NCI-H2029 treated with DMSO at 0.1 percent for 48 hours (cell line): ENCODE results near the gene TVP23A.
"Not testable (repeated sequence)": the region's sequence is repeated elsewhere in the genome, so short reads cannot be mapped to it uniquely, and the experiment has no call there.

Source experiments
- DNase-seq: peaks from one replicate; lab custom pipeline; 2025; lab: John Stamatoyannopoulos, UW

TVP23A gene

DNA sequence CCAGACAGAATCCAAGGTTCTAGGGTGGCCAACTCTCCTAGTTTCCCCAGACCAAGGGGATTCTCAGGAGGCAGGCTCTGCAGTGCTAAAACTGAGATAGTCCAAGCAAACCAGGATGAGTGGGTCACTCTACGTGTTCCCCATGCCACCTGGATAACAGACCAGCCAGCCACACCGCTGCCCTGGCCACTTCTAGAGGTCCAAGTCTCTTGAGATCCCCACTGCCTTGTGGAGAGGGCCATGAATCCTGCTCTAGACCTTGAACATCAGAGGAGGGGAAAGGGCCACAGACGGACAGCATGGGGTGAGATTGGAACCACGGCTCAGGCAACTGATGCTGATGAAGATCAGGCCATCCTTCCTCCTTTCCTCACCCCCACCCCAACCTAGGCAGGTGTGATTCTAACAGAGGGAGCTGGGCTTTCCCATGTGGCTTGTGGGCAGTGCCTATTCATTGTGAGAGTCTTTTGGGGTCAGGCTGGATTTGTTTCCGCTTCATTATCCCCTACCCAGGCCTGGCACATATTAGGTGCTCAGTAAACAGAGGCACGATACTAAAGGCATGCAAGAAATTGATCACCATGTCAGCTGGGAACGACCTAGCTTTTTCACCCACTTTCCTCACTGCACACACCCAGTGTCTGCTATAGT, 16.8 kb upstream of the TVP23A start:
- no peak for DNase-seq

DNA sequence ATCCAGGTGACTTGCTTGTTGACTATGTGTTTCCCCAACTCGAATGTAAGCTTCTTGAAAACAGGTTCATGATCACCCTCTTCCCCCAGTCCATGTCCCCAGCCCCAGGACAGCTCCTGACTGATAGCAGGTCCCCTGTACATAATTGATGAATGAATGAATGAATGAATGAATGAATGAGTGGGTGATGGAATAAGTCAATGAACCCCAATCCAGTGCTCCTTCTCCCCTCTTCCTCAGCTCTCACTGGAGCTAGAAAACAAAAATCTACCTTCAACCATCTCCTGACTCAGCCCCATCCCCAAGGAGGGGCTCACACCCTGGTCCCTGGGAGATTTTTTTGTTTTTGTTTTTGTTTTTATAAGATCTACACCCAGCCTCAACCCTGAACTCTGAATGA, 16.2 kb upstream of the TVP23A start:
- no peak for DNase-seq

- no peak for DNase-seq
These were observed 15.5 kb upstream of the TVP23A start for GRCh38 chr16:10834130-10834529.

DNA sequence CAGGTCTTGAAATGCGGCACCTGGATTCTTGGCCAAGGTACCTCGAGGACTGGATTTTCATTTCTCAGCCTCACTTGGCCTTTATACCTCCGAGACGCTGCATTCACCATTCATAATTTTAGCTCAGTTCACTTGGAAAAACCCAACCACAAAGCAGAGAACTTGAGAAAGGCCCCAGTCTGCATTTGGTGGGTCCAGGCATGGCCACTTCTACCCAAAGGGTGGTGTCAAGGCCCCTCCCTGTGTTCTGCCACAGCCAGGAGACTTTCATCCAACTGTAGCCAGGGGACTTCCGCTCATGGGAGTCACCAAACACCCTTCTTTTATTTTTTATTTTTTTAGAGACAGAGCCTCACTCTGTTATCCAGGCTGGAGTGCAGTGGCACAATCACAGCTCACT, 14.7 kb upstream of the TVP23A start:
- no peak for DNase-seq

GRCh38 chr16:10831894-10832886, 13.6 kb upstream of the TVP23A start:
- DNase-seq = no peak

- not testable (repeated sequence) for DNase-seq
These were observed 11.6 kb upstream of the TVP23A start for GRCh38 chr16:10830240-10830639.

- not testable (repeated sequence) for DNase-seq
These were observed 10.9 kb upstream of the TVP23A start for GRCh38 chr16:10829390-10830098.

DNA sequence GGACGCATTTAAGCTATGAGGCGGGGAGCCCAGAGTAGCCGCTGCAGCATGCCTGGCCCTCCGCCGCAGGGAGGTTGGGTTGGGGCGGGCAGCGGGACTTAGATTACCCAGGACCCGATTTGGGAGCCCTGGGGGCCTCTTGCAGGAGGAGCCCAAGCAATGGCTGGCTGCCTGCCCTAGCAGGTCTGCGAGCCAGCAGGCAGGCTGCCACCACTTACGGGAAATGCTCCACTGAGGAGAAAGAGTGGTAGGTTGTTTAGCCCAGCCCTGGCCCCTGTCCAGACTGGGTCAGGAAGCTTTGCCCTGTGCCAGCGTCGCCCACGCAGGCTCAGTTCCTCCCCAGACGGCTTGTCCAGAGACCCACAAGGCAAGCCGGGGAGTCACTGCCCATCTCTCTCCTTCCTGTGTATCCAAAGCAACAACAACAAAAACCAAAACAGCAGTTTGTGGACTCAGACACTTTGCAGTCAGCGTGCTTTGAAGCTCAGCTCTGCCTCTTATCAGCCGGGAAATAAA, 10.3 kb upstream of the TVP23A start:
- DNase-seq = peak; percentile 72

DNA sequence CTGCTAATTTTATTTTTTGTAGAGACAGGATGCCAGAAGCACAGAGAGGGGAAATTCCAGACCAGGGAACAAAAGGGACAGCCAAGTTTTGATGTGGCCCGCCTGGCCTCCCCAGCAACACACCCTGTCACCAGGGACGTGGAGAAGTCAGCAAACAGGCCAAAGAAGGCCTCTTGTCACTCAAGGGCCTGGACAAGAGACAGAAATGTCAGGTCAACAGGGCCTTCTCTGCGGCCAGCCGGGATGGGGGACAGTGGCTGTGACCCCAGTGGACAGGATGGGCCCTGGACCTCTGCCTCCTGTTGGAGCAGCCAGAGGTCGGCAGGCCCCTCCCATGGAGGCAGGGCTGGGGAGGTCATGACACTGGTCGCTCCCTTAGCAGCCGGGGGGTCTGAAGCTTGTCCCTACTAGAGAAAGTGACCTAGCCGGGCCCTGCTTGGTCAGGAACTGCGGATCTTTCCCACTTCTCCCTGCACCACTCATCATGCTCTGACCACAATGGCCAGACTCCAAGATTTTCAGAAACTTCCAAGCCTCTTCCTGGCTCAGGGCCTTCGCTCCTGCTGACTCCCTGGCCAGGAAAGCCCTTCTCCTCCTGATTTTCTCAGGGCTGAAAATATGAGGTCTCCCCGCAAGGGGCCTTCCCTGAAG, 9.2 kb upstream of the TVP23A start:
- DNase-seq = peak; percentile 39

GRCh38 chr16:10824111-10824893, 5.7 kb upstream of the TVP23A start:
- DNase-seq = no peak

- DNase-seq = no peak
These were observed 4.1 kb upstream of the TVP23A start for GRCh38 chr16:10822702-10823101.

- DNase-seq = no peak
These were observed 2.0 kb upstream of the TVP23A start for GRCh38 chr16:10820546-10820945.

- no peak for DNase-seq
These were observed 1.1 kb downstream of the TVP23A start for GRCh38 chr16:10817514-10817913.

- DNase-seq = no peak
These were observed 5.5 kb downstream of the TVP23A start for GRCh38 chr16:10813099-10813455.

- no peak for DNase-seq
These were observed 6.1 kb downstream of the TVP23A start for GRCh38 chr16:10812312-10813098.

- no peak for DNase-seq
These were observed 8.9 kb downstream of the TVP23A start for GRCh38 chr16:10809706-10810105.

- DNase-seq = no peak
These were observed 9.7 kb downstream of the TVP23A start for GRCh38 chr16:10808850-10809249.

DNA sequence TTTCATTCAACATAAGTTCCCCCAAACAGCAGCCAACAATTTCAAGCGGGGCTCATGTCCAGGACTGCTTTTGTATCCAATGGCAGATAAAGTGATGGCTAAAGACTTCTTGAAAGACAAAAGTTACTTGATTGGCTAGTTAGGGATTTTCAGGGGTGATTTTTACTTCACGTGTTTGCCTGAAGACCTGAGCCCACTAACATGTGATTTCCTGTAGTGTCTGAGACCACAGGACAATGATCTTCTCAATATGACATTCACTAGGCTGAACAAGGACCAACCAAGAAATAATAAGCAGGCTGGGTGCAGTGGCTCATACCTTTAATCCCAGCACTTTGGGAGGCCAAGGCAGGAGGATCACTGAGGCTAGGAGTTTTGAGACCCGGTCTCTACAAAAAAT, 10.4 kb downstream of the TVP23A start:
- DNase-seq = no peak

DNA sequence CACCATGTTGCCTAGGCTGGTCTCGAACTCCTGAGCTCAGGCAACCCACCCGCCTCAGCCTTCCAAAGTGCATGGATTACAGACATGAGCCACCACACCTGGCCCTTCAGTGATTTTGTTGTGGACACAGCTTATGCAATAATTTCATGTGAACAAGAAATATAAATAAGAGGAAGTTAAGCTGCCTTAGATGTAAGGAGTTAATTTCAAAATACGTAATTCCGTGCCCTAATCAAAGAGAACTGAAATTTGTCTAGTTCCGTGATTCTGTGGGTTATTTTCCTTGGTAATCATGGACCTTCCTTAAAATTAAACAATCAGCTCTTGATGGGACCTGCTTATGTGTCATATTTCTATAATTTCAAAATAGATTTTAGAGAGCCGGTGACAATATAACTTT, 11.9 kb downstream of the TVP23A start:
- DNase-seq = no peak

- DNase-seq = no peak
These were observed 13.3 kb downstream of the TVP23A start for GRCh38 chr16:10805334-10805733.
